Sigmoid colon (tissue), 4 donors: ENCODE results near the gene PRSS48.

Experiments
- EP300 ChIP-seq, 4 donors: sonication (generic); formaldehyde crosslinking; IDR thresholded peaks; one replicate each; pipeline ENCODE4 v1.6.1; 2017; ENCODE audit warnings: antibody characterized with exemption in 4 of 4
- TF ChIP-seq, protein P1 (sequence below), 4 experiments: fragments of 450-650 bp in 3 of 4; fragments of 200-600 bp in 1 of 4; IDR thresholded peaks; one replicate each; pipeline ENCODE4 v1.5.1; 2016 to 2019; ENCODE audit warnings: antibody characterized with exemption in 4 of 4, mild to moderate bottlenecking in 3 of 4, moderate library complexity in 2 of 4

DNA sequence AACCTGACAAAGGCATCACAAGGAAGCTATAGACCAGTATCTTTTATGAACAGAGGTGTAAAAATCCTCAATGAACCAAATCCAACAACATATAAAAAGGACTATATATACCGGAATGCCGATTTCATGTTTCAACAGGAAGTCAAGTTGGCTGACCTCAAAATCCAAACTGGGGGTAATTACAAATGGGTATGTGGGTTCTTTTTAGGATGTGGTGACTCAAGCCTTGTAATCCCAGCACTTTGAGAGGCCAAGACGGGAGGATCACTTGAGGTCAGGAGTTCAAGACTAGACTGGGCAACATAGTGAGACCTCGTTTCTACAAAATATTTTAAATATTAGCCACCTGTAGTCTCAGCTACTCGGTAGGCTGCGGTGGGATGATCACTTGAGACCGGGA lies 10.4 kb downstream of the PRSS48 start:
- TF ChIP-seq, protein P1, sequence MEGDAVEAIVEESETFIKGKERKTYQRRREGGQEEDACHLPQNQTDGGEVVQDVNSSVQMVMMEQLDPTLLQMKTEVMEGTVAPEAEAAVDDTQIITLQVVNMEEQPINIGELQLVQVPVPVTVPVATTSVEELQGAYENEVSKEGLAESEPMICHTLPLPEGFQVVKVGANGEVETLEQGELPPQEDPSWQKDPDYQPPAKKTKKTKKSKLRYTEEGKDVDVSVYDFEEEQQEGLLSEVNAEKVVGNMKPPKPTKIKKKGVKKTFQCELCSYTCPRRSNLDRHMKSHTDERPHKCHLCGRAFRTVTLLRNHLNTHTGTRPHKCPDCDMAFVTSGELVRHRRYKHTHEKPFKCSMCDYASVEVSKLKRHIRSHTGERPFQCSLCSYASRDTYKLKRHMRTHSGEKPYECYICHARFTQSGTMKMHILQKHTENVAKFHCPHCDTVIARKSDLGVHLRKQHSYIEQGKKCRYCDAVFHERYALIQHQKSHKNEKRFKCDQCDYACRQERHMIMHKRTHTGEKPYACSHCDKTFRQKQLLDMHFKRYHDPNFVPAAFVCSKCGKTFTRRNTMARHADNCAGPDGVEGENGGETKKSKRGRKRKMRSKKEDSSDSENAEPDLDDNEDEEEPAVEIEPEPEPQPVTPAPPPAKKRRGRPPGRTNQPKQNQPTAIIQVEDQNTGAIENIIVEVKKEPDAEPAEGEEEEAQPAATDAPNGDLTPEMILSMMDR (IDR thresholded peaks at IDR 0.05), result no peak
- no peak for TF ChIP-seq EP300 (IDR thresholded peaks at IDR 0.05)
